Stimulated activated CD4-positive, alpha-beta T cell treated with anti-CD3 and anti-CD28 coated beads, TNF-alpha, amount 100 ng/mL, for 4 hours (primary cell): ENCODE data around the gene ANTKMT.

Source experiments
- DNase-seq, 3 experiments: peaks; one replicate each; pipeline ENCODE4 v3.0.0-alpha.2; 2020; ENCODE audit warnings: low read depth in 3 of 3

The ANTKMT gene

GRCh38 chr16:727291-727977 lies 6.5 kb downstream of the ANTKMT start:
- DNase-seq, result no peak

- peak in 1 of 3 experiments; percentile 44 for DNase-seq
Observed at GRCh38 chr16:728131-728889, 7.4 kb downstream of the ANTKMT start.

- no peak for DNase-seq
Observed at GRCh38 chr16:728890-729744, 8.2 kb downstream of the ANTKMT start.

GRCh38 chr16:729768-730665 lies 9.1 kb downstream of the ANTKMT start:
- DNase-seq, result no peak

- no peak for DNase-seq
Observed at GRCh38 chr16:730666-731509, 9.9 kb downstream of the ANTKMT start.

- DNase-seq, result no peak
Observed at GRCh38 chr16:732332-732731, 11.4 kb downstream of the ANTKMT start.

- DNase-seq, result no peak
Observed at GRCh38 chr16:732936-733335, 12.0 kb downstream of the ANTKMT start.

- DNase-seq, result no peak
Observed at GRCh38 chr16:733382-734207, 12.6 kb downstream of the ANTKMT start.

GRCh38 chr16:734208-734980 lies 13.4 kb downstream of the ANTKMT start:
- no peak for DNase-seq

GRCh38 chr16:734981-735881 lies 14.3 kb downstream of the ANTKMT start:
- DNase-seq, result no peak

GRCh38 chr16:735982-736453 lies 15.1 kb downstream of the ANTKMT start:
- DNase-seq, result no peak

GRCh38 chr16:736936-737481 lies 16.1 kb downstream of the ANTKMT start:
- DNase-seq, result no peak

GRCh38 chr16:739560-740458 lies 18.9 kb downstream of the ANTKMT start:
- no peak for DNase-seq

GRCh38 chr16:740459-740763 lies 19.5 kb downstream of the ANTKMT start:
- DNase-seq, result no peak

GRCh38 chr16:740764-741505 lies 20.0 kb downstream of the ANTKMT start, which contains the start of gene CIAO3:
TSS of gene CIAO3 (minus strand) at chr16:740997. CDS start at chr16:740985, 12 bp downstream.
- DNase-seq, result peak; percentile 85 to 92 (median 90)
